HepG2 (cell line): ENCODE data around the gene CDHR3.

Experiments used
- POLR2A ChIP-seq, 2 experiments: IDR thresholded peaks; 2 replicates each; pipeline ENCODE4 v1.6.1; 2011; ENCODE audit warnings: low read depth in 2 of 2, low read length in 2 of 2, mild to moderate bottlenecking in 1 of 2, moderate library complexity in 1 of 2; ENCODE audit not compliant: insufficient read depth in 1 of 2
- TCF7L2 ChIP-seq: IDR thresholded peaks from 2 replicates; pipeline ENCODE4 v1.6.1; 2011; ENCODE audit warnings: mild to moderate bottlenecking, low read depth, low read length, moderate library complexity
- ZFP82 ChIP-seq: sonication (generic); formaldehyde crosslinking; IDR thresholded peaks from 2 replicates; pipeline ENCODE4 v1.5.1; 2020; ENCODE audit warnings: mild to moderate bottlenecking, missing genetic modification reagents, borderline replicate concordance
- TF ChIP-seq, protein P1 (sequence below): sonication (generic); formaldehyde crosslinking; IDR thresholded peaks from 2 replicates; pipeline ENCODE4 v1.5.0; 2020; ENCODE audit warnings: mild to moderate bottlenecking, missing genetic modification reagents, moderate library complexity

DNA sequence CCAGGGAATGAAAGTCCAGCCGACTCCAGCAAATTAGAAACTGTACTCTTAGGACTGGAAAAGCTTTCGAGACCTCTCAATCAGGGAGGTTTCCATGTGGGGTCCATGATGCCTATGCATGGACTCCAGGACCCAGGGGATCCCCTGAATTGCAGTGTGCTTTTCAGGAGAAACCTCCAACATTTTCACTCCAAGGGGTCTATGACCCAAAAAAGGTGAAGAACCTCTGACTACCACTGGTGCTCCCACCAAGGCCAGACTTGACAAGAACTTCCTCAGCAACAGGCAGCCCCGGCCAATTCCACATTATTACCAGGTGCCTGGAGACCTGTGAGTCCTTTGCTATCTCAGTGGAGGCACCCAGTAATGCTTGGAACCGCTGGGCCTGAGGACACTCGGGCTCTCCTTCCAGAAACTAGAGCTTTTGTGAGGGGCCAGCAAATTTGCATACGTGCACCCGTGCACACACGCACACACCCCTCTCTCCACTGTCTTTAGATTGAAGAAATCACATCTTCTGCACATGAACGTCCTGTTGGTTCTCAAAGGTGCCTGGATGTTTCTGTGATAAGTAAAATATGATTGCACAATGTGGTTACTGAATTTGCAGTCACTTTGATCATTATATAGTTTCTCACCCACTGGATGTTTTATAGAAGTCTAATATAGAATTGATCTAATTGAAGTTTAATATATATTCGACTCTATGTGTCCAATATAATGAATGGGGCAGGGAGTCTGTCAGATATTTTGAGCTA is 94.3 kb downstream of the CDHR3 start:
- TF ChIP-seq TCF7L2 (no peak), ZFP82 (CRISPR knock-in tag) (no peak), POLR2A (IDR thresholded peaks at IDR 0.05; ENCODE audit: insufficient read depth in 1 of 2, low read depth in 2 of 2, low read length in 2 of 2) (no peak)
- TF ChIP-seq, protein P1, sequence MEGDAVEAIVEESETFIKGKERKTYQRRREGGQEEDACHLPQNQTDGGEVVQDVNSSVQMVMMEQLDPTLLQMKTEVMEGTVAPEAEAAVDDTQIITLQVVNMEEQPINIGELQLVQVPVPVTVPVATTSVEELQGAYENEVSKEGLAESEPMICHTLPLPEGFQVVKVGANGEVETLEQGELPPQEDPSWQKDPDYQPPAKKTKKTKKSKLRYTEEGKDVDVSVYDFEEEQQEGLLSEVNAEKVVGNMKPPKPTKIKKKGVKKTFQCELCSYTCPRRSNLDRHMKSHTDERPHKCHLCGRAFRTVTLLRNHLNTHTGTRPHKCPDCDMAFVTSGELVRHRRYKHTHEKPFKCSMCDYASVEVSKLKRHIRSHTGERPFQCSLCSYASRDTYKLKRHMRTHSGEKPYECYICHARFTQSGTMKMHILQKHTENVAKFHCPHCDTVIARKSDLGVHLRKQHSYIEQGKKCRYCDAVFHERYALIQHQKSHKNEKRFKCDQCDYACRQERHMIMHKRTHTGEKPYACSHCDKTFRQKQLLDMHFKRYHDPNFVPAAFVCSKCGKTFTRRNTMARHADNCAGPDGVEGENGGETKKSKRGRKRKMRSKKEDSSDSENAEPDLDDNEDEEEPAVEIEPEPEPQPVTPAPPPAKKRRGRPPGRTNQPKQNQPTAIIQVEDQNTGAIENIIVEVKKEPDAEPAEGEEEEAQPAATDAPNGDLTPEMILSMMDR (CRISPR knock-in tag), result no peak
